Keratinocyte (primary cell): ENCODE results near the gene TPPP2. TPM values are rescaled to one million over a fixed set of nuclear protein-coding genes. Genes with fewer than 3 reads are reported as not detected.

Experiments
- DNase-seq: peaks from one replicate; pipeline ENCODE4 v3.0.0-alpha.2; 2011; ENCODE audit warnings: low read depth, missing footprints, low spot score
- FAIRE-seq: peaks from 2 replicates; lab custom pipeline; 2011; peaks lifted over from hg19 to GRCh38; lab: Jason Lieb, UNC
- H2AFZ ChIP-seq: 2 replicates; pipeline ENCODE4 v1.6.0; 2012; ENCODE audit warnings: low read length, control low read depth, inconsistent platforms; ENCODE audit not compliant: control insufficient read depth
- H3K27ac ChIP-seq: 2 replicates; pipeline ENCODE4 v1.5.1; 2011; ENCODE audit warnings: low read length; ENCODE audit not compliant: control insufficient read depth, insufficient read depth
- H3K27me3 ChIP-seq: 3 replicates; pipeline ENCODE4 v1.6.0; 2011; ENCODE audit warnings: low read length; ENCODE audit not compliant: control insufficient read depth, insufficient read depth; ENCODE audit errors: extremely low read depth
- H3K36me3 ChIP-seq, 2 experiments: 2 replicates in 1 of 2; 3 replicates in 1 of 2; pipeline ENCODE4 v1.5.1; 2011; ENCODE audit warnings: low read length in 2 of 2, mild to moderate bottlenecking in 1 of 2; ENCODE audit not compliant: control insufficient read depth in 2 of 2, insufficient read depth in 2 of 2; ENCODE audit errors: extremely low read depth in 1 of 2
- H3K4me1 ChIP-seq: 3 replicates; pipeline ENCODE4 v1.5.1; 2011; ENCODE audit warnings: low read length; ENCODE audit not compliant: control insufficient read depth, insufficient read depth; ENCODE audit errors: extremely low read depth
- H3K4me2 ChIP-seq: 3 replicates; pipeline ENCODE4 v1.6.0; 2011; ENCODE audit warnings: low read depth, low read length; ENCODE audit not compliant: control insufficient read depth, insufficient read depth; ENCODE audit errors: extremely low read depth
- H3K4me3 ChIP-seq, 3 experiments: fragments of 200-600 bp in 1 of 3; sonication (generic) in 1 of 3; 2 replicates in 2 of 3; 3 replicates in 1 of 3; pipeline ENCODE4 v1.5.1; 2011 to 2016; ENCODE audit warnings: low read length in 3 of 3, mild to moderate bottlenecking in 3 of 3, control low read depth in 2 of 3, inconsistent platforms in 1 of 3, low read depth in 1 of 3, mixed read lengths in 1 of 3, mixed run types in 1 of 3, moderate library complexity in 1 of 3; ENCODE audit not compliant: control insufficient read depth in 2 of 3, insufficient read depth in 2 of 3; ENCODE audit errors: extremely low read depth in 1 of 3
- H3K79me2 ChIP-seq: 2 replicates; pipeline ENCODE4 v1.6.0; 2012; ENCODE audit warnings: low read length; ENCODE audit not compliant: control insufficient read depth, insufficient read depth
- H3K9ac ChIP-seq: 3 replicates; pipeline ENCODE4 v1.6.0; 2011; ENCODE audit warnings: low read length; ENCODE audit not compliant: control insufficient read depth, insufficient read depth; ENCODE audit errors: extremely low read depth
- H3K9me1 ChIP-seq: 3 replicates; pipeline ENCODE4 v1.6.0; 2011; ENCODE audit warnings: low read length; ENCODE audit not compliant: control insufficient read depth, insufficient read depth; ENCODE audit errors: extremely low read depth
- H3K9me3 ChIP-seq: 2 replicates; pipeline ENCODE4 v1.5.1; 2012; ENCODE audit warnings: low read depth, low read length; ENCODE audit not compliant: control insufficient read depth
- H4K20me1 ChIP-seq: 3 replicates; pipeline ENCODE4 v1.6.0; 2011; ENCODE audit warnings: low read length; ENCODE audit not compliant: control insufficient read depth, insufficient read depth; ENCODE audit errors: extremely low read depth
- EZH2 ChIP-seq: IDR thresholded peaks from one replicate; pipeline ENCODE4 v1.6.1; 2012; ENCODE audit warnings: inconsistent platforms, mild to moderate bottlenecking, low read length, moderate library complexity
- dilution Hi-C: fragments of 300-500 bp; cut with MboI; formaldehyde crosslinking; loops from one replicate; pipeline ENCODE4 v1.7.0; 2020; ENCODE audit warnings: low sequenced_read_pairs; ENCODE audit not compliant: extremely low pct_ligation_motif_present
- polyA plus RNA-seq, 5 experiments: library from polyadenylated mRNA; depleted of rRNA in 3 of 5; stranded (reverse) in 3 of 5; stranded (forward) in 1 of 5; unstranded in 1 of 5; fragments of >200 nt; gene quantifications; 1 replicate in 1 of 5; 2 replicates in 3 of 5; 3 replicates in 1 of 5; pipeline versions ENCODE4 v1.2.1 to v1.2.3, GENCODE V29; 2011 to 2012; ENCODE audit warnings: missing spikeins in 2 of 5, low read depth in 1 of 5, low replicate concordance in 1 of 5
- TF ChIP-seq, protein P1 (sequence below), 3 experiments: IDR thresholded peaks in 1 of 3; conservative IDR thresholded peaks in 1 of 3; optimal IDR thresholded peaks in 1 of 3; 2 replicates in 2 of 3; 3 replicates in 1 of 3; pipeline versions ENCODE3 to v1.5.1; 2011; ENCODE audit warnings: low read length in 3 of 3, mild to moderate bottlenecking in 3 of 3, moderate library complexity in 2 of 3, control low read depth in 1 of 3, inconsistent platforms in 1 of 3; ENCODE audit not compliant: insufficient read depth in 2 of 3; ENCODE audit errors: extremely low read depth in 1 of 3

The TPPP2 gene
- polyA plus RNA-seq, 1 donor (not counting 4 experiments of a cell fraction or from before 2014, with no cell fraction given) = not detected

DNA sequence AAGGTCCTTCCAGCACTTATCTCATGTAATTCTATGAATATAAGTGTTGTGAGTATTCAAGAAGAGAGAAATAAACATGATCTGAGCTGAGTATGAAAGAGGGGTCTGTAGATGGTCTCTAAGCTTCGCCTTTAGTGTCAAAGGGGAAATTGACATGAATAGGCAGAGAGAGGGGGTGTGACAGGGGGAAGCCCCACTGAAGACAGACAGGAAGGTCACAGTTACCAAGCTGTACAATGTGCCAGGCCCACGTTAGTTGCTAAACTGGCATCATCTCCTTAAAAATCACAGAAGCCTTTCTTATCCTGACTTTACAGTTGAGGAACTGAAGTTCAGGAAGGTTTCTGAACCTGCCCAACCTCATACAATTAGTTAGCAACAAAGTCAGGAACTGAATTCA lies 47.7 kb downstream of the TPPP2 start:
- FAIRE-seq (no peak), DNase-seq (no peak)
- Histone ChIP-seq H3K27me3 (no peaks in the 10 kb centered on the region), H3K27ac (no peak overlapping the region), H3K36me3 (peaks cover 8 to 12% of the 10 kb centered on the region in 2 experiments), H4K20me1 (no peaks in the 10 kb centered on the region), H3K9ac (no peak overlapping the region), H3K79me2 (no peaks in the 10 kb centered on the region), H3K4me1 (no peaks in the 10 kb centered on the region), H3K9me3 (no peaks in the 10 kb centered on the region), H3K4me3 (no peak overlapping the region), H3K4me2 (no peak overlapping the region), H3K9me1 (no peaks in the 10 kb centered on the region), H2AFZ (no peak overlapping the region)
- TF ChIP-seq EZH2 = no peak
- TF ChIP-seq, protein P1, sequence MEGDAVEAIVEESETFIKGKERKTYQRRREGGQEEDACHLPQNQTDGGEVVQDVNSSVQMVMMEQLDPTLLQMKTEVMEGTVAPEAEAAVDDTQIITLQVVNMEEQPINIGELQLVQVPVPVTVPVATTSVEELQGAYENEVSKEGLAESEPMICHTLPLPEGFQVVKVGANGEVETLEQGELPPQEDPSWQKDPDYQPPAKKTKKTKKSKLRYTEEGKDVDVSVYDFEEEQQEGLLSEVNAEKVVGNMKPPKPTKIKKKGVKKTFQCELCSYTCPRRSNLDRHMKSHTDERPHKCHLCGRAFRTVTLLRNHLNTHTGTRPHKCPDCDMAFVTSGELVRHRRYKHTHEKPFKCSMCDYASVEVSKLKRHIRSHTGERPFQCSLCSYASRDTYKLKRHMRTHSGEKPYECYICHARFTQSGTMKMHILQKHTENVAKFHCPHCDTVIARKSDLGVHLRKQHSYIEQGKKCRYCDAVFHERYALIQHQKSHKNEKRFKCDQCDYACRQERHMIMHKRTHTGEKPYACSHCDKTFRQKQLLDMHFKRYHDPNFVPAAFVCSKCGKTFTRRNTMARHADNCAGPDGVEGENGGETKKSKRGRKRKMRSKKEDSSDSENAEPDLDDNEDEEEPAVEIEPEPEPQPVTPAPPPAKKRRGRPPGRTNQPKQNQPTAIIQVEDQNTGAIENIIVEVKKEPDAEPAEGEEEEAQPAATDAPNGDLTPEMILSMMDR (optimal IDR thresholded peaks at IDR 0.05 in 1 of 3, IDR thresholded peaks at IDR 0.05 in 1 of 3, conservative IDR thresholded peaks at IDR 0.05 in 1 of 3; ENCODE audit: extremely low read depth in 1 of 3, insufficient read depth in 2 of 3, low read length in 3 of 3) = no peak
- dilution Hi-C loops = no loop called here

DNA sequence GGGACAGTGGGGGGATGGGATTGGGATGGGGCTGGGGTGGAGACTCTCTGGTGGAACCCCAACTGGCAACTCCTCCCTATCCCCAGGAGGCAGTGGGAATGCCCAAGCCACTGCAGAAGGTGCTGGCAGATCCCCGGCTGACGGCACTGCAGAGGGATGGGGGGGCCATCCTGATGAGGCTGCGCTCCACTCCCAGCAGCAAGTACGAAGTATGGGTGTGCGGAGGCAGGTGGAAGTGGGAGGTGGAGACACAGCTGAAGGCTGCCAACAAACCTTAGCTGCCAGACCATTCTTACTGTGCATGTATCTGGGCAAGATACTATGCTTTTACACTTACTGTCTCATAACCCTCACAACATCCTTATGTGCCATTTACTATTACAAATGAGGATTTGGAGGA lies 48.3 kb downstream of the TPPP2 start:
- dilution Hi-C loops = no loop called here
- no peaks in the 10 kb centered on the region for H4K20me1 ChIP-seq
- no peak overlapping the region for H3K4me2 ChIP-seq
- FAIRE-seq = no peak
- TF ChIP-seq EZH2 = no peak
- TF ChIP-seq, protein P1 (optimal IDR thresholded peaks at IDR 0.05 in 1 of 3, IDR thresholded peaks at IDR 0.05 in 1 of 3, conservative IDR thresholded peaks at IDR 0.05 in 1 of 3; ENCODE audit: extremely low read depth in 1 of 3, insufficient read depth in 2 of 3, low read length in 3 of 3) = no peak
- no peak overlapping the region for H3K9ac ChIP-seq
- DNase-seq = no peak
- H3K9me1 ChIP-seq = no peaks in the 10 kb centered on the region
- H3K4me3 ChIP-seq = no peak overlapping the region
- H2AFZ ChIP-seq = no peak overlapping the region
- no peaks in the 10 kb centered on the region for H3K4me1 ChIP-seq
- H3K9me3 ChIP-seq = no peaks in the 10 kb centered on the region
- H3K79me2 ChIP-seq = no peaks in the 10 kb centered on the region
- H3K36me3 ChIP-seq = peaks cover 8 to 14% of the 10 kb centered on the region in 2 experiments
- no peaks in the 10 kb centered on the region for H3K27me3 ChIP-seq
- H3K27ac ChIP-seq = no peak overlapping the region
